Bone marrow (tissue), 2 donors: ENCODE measurements around the gene NT5DC3.

Source experiments
- DNase-seq, 2 donors: peaks; one replicate each; lab custom pipeline; 2025; lab: John Stamatoyannopoulos, UW

NT5DC3 gene

GRCh38 chr12:103783744-103784664 lies 57.0 kb downstream of the NT5DC3 start:
- no peak for DNase-seq

- DNase-seq: no peak
Measured at GRCh38 chr12:103782399-103782798, 58.6 kb downstream of the NT5DC3 start.

GRCh38 chr12:103780992-103781391 lies 60.0 kb downstream of the NT5DC3 start:
- no peak for DNase-seq

GRCh38 chr12:103780093-103780440 lies 61.0 kb downstream of the NT5DC3 start:
- DNase-seq: no peak

DNA sequence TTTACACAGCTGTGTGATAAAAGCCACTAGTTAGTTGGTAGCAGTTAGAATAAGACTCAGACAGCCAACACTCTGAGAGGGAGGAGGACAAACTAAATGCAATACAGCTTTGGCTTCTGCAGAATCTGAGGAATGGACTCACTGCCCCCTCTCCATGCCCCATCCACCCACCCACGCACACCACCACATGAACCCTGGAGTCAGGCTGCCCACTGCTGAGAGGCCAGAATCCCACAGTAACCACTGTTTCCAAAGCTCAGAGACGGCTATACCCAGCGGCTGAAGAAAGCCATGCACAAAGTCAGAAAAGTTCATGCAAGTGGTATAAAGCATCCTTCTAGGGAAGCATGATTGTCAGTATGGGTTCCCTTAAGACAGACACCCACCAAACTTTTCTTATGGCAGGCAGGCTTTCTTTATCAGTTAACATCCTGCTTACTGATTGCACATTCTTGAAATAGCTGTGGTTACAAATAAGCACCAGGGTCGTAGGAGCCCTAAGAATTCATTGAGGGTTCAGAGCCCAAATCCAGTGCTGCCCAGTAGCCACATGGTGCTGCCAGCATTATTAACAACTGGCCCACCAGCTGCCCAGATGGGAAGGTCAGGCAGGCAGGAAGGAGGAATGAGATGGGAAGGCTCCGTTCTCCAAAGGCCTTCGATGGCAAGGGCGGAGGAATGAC lies 61.5 kb downstream of the NT5DC3 start:
- no peak for DNase-seq

DNA sequence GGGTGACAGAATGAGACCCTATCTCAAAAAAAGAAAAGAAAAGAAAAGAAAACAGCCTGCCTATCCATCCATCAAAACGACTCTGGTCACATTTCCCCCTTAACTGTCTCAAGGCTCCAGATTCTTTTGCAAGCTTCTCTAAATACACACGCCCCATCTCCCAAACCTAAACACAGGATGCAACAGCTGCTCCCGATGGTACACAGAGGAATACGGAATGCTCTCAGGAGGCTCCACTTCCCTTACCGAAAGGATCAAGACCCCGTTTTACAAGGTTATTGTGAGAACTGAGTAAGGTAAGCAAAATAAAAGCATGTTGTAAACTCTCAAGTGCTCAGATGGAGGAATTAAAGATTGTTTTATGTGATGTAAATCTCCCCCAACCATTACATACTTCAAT lies 62.3 kb downstream of the NT5DC3 start:
- DNase-seq: no peak

GRCh38 chr12:103774977-103775560 lies 66.0 kb downstream of the NT5DC3 start:
- DNase-seq: no peak

GRCh38 chr12:103773109-103773910 lies 67.7 kb downstream of the NT5DC3 start:
- no peak for DNase-seq

- DNase-seq: no peak
Measured at GRCh38 chr12:103772367-103773108, 68.5 kb downstream of the NT5DC3 start.

DNA sequence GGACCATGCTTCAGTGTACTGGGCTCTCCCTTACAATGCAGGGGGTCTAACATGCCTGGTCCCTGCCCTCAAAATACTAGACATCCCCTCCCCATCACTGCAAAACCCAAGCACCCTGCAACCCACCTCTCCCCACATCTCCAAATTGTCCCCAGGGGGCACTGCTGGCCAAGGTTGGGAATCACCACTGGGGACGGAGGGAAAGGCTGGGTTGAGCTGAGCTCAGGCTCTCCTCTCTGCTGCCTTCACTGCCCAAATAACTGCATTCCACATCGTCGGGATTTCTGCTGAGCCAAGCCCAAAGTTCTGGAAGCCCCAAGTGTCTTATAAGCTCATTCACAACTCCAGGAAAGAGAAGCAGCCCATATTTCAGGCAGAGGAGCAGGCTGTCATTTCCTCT lies 69.6 kb downstream of the NT5DC3 start:
- peak in 1 of 2 donors; percentile 9 for DNase-seq

- no peak for DNase-seq
Measured at GRCh38 chr12:103769240-103769945, 71.6 kb downstream of the NT5DC3 start.

- no peak for DNase-seq
Measured at GRCh38 chr12:103768467-103769123, 72.4 kb downstream of the NT5DC3 start.

DNA sequence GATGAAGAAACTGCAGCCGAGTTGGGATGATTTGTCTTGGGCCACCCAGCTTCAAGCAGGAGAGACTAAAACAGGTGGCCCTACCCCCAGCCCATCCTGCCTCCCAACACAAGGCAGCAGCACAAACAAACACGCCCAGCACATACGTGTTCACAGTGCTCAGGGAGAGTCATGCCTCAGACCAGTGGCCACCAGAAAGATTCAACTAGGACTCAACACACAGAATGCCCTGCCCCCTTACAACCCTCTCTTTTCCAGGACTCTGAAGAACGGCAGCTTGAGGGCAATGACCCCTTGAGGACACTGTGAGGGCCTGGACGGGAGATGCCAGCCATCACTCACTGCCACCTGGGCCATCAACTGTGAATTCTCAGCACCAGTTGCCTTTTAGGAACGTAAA lies 75.0 kb downstream of the NT5DC3 start:
- no peak for DNase-seq

DNA sequence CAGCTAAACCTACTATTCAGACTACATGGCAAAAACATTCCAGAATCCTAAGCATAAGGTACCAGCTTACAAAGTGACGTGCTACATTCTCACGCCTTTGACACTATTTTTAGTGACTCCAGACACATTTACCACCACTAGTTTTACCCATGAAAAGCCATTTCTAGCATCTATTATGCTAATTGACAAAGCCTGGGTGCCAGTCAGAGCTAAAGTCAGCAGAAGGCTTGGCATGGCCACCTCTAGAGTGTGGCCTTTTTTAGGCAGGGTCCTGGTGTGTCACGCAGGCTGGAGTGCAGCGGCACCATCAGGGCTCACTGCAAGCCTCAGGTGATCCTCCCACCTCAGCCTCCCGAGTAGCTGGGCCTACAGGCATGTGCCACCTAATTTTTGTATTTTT lies 75.7 kb downstream of the NT5DC3 start:
- DNase-seq: no peak

- no peak for DNase-seq
Measured at GRCh38 chr12:103762473-103762872, 78.6 kb downstream of the NT5DC3 start.

DNA sequence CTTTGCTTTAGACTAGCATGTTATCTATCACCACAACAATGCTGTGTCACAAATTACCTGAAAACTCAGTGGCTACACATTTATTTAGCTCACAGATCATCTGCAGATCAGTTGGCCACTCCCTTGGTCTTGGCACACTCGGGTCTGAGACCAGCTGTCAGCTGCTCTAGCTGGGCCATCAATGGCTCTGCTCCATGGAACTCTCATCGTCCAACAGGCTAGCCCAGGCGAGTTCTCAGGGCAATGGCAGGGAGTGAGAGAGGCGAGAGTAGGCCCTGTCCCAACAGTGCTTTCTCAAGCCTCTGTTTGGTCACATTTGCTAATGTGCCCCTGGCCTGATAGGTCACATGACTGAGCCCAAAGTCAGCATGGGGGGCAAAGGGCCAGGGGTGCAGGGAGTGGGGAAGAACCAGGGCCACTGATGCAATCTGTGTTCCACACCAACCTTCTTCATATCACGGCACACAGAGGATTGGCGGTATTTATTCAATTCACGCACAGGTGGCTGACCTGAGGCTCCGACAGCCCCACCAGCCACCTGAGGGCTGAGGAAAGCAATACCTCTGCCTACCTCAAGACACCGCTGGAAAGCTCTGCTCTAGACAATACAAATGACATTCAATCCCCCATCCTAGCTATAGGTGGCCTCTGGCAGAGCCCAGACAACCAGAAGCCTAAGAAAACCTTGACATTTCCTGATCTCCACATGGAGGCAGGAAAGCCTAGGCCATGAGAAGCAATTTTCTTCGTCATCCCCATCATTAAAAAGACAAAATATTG lies 82.5 kb downstream of the NT5DC3 start:
- DNase-seq: no peak

- DNase-seq: no peak
Measured at GRCh38 chr12:103757248-103757647, 83.8 kb downstream of the NT5DC3 start.

- DNase-seq: no peak
Measured at GRCh38 chr12:103756443-103756842, 84.6 kb downstream of the NT5DC3 start.

- DNase-seq: no peak
Measured at GRCh38 chr12:103755425-103755824, 85.6 kb downstream of the NT5DC3 start.
